ENCODE data around the gene HSF4.

DNA sequence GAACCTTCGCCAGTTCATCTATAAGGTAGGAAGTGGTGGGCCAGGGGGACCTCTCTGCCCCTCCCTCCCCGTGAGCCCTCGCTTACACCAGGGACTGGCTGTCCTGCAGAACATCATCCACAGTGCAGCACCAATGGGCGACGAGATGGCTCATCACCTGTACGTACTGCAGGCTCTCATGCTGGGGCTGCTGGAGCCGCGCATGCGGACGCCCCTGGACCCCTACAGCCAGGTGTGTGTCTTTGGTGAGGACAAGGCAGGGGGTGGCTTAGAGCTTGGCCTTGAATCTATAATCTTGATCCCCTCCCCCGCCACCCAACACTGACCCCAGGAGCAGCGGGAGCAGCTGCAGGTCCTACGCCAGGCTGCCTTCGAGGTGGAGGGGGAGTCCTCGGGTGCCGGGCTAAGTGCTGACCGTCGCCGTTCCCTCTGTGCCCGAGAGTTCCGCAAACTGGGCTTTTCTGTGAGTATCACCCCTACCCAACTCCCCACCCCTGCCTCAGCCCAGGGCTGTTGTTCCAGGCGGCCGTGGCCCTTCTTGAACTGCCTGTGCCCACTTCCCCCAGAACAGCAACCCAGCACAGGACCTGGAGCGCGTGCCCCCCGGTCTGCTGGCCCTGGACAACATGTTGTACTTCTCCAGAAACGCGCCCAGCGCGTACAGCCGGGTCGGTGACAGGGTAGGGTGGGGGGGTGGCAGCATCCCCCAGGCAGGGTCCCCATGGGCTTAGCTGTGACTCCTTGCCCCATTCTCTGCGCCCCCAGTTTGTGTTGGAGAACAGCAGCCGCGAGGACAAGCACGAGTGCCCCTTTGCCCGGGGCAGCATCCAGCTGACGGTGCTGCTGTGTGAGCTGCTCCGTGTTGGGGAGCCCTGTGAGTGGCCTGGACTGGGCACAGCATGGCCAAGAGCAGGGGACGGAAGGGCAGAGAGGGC is 37.1 kb downstream of the HSF4 start:
- TF ChIP-seq, protein P1, sequence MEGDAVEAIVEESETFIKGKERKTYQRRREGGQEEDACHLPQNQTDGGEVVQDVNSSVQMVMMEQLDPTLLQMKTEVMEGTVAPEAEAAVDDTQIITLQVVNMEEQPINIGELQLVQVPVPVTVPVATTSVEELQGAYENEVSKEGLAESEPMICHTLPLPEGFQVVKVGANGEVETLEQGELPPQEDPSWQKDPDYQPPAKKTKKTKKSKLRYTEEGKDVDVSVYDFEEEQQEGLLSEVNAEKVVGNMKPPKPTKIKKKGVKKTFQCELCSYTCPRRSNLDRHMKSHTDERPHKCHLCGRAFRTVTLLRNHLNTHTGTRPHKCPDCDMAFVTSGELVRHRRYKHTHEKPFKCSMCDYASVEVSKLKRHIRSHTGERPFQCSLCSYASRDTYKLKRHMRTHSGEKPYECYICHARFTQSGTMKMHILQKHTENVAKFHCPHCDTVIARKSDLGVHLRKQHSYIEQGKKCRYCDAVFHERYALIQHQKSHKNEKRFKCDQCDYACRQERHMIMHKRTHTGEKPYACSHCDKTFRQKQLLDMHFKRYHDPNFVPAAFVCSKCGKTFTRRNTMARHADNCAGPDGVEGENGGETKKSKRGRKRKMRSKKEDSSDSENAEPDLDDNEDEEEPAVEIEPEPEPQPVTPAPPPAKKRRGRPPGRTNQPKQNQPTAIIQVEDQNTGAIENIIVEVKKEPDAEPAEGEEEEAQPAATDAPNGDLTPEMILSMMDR (conservative IDR thresholded peaks at IDR 0.05; ENCODE audit: low read length): no peak
- TF ChIP-seq EZH2phosphoT487 (IDR thresholded peaks at IDR 0.05; ENCODE audit: borderline replicate concordance, low read depth, low read length): no peak
